ENCODE data around the gene TTC7B.

- TF ChIP-seq, protein P1, sequence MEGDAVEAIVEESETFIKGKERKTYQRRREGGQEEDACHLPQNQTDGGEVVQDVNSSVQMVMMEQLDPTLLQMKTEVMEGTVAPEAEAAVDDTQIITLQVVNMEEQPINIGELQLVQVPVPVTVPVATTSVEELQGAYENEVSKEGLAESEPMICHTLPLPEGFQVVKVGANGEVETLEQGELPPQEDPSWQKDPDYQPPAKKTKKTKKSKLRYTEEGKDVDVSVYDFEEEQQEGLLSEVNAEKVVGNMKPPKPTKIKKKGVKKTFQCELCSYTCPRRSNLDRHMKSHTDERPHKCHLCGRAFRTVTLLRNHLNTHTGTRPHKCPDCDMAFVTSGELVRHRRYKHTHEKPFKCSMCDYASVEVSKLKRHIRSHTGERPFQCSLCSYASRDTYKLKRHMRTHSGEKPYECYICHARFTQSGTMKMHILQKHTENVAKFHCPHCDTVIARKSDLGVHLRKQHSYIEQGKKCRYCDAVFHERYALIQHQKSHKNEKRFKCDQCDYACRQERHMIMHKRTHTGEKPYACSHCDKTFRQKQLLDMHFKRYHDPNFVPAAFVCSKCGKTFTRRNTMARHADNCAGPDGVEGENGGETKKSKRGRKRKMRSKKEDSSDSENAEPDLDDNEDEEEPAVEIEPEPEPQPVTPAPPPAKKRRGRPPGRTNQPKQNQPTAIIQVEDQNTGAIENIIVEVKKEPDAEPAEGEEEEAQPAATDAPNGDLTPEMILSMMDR (IDR thresholded peaks at IDR 0.05; ENCODE audit: insufficient read depth, low read length) = no peak
- no peak for TF ChIP-seq POLR2AphosphoS5 (IDR thresholded peaks at IDR 0.05; ENCODE audit: low read depth)
Measured at GRCh38 chr14:90575781-90576180, 240.4 kb downstream of the TTC7B start.

Measured in HL-60 (cell line).